ACHN (cell line): ENCODE measurements around the gene MRFAP1.

Experiments used
- DNase-seq: peaks from one replicate; pipeline ENCODE4 v3.0.0-alpha.2; 2015
- in situ Hi-C: cut with HindIII; loops from 2 replicates; pipeline ENCODE4 v1.10.0; 2017; ENCODE audit warnings: low sequenced_read_pairs, low pct_ligation_motif_present, low pct_unique_long_range_greater_than_20kb

The MRFAP1 gene

DNA sequence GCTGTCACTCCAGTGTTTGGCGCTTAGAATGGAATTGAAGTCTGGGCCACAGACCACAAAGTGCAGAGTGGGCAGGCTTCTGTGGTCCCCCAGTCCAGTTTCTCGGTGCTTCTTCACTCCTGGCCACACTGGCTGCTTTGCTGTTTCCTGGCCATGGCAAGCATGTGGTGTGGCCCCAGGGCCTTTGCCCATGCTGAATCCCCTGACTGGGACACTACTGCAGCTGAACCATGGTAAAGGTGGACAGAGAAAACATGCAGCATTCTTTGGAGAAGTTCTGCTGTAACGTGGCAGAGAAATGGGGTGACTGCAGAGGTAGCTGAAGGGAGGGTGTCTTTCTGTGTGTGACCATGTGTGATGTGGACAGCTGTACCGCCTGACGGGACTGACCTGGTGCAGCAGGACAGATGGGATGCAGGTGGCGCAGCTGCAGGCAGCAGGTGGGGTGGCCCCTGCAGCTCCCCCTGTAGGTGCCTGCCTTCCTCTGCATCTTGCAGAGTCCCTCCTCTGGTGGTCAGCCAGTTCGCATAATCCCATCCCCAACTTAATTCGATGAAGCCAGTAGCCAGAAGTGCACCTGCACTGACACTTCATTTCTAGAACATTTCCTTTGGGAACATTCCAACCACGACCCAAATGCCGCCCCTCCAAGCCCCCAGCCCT lies 40.0 kb downstream of the MRFAP1 start:
- in situ Hi-C loops, result no loop called here
- no peak for DNase-seq

DNA sequence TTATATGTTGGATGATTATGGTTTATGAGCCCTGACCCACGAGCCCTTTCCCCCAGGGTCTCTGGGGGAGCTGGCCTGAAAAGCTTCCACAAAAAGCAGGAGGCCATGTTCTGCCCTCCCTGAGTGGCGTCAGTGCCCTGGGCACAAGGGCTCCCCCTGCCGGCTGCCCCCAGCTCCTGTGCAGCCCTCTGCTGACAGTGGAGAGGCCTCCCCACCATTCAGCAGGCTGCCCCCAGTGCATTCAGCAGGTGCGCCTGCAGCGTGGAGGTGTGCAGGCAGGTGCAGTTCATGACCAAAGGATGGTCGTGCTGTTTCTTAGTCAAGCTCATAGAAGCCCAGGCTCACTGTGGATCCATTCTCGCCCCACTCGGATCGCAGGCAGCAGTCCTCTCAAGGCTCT lies 40.7 kb downstream of the MRFAP1 start:
- in situ Hi-C loops, result no loop called here
- DNase-seq, result no peak

DNA sequence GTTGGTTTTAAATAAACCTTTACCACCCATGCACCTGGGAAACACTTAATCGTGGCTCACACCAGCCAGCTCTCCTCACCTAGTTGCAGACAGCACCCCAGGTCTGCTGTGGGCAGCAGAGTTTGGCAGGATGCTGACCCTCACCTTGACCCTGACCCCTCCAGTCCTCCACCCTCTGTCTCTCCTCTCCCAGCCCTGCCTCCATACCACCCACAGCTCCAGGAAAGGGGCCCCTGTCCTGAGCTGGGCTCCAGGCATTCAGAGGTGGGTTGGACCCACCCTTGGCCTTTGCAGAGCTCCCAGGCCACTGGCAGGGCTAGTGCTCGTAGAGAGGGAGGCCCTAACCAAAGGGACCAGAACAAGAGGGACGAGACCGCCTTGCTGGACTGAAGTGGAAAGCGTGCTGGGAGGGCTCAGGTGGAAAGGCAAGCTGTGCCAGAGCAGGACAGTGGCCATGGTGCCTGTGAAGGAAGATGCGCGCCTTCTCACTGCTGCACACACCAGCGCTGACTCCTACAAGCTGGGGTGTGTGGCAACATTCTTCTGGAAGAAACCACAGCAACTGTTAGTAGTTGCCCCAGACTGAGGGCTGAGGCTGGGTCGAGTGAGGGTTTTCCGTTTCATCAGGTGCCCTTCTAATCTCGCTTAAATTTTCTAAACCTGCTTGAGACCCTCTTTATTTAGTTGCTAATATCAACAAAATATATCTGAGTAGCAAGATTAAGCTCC lies 42.5 kb downstream of the MRFAP1 start:
- in situ Hi-C loops, result no loop called here
- DNase-seq, result no peak

DNA sequence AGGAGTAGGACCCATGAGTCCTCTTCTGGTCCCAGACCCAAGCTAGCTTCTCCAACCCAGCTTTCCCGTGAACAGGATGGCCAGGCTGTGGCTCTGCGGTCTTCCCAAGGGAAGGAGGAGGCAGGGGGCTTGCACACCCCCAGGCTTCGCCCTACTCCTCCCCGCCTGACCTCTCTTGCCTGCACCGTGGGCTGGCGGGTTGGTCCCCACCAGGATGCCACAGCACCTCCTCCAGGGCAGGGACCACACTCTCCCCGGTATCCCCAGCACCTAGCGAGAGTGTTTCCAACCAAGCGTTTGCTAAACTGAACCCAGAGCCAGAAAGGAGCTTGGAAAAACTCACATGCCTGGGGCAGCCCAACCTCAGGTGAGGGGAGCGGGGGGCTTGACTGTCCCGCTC lies 44.2 kb downstream of the MRFAP1 start:
- DNase-seq, result no peak
- in situ Hi-C loops, result no loop called here

- no peak for DNase-seq
- in situ Hi-C loops, result no loop called here
These were observed 45.8 kb downstream of the MRFAP1 start for GRCh38 chr4:6686104-6686787.

GRCh38 chr4:6687947-6688878 lies 47.7 kb downstream of the MRFAP1 start:
- in situ Hi-C loops, result no loop called here

GRCh38 chr4:6688879-6689505 lies 48.5 kb downstream of the MRFAP1 start:
- peak; percentile 82 for DNase-seq
- in situ Hi-C loops, result no loop called here

More at GRCh38 chr4:6687947-6688878, 47.7 kb downstream of the MRFAP1 start:
- no peak for DNase-seq

- no peak for DNase-seq
- in situ Hi-C loops, result no loop called here
These were observed 49.0 kb downstream of the MRFAP1 start for GRCh38 chr4:6689506-6689960.
